ENCODE data around the gene EEF1AKMT1. TPM values are rescaled to one million over a fixed set of nuclear protein-coding genes. Genes with fewer than 3 reads are reported as not detected.

Gene EEF1AKMT1
- 4.5 TPM for total RNA-seq

- ATAC-seq = peak; percentile 100
Measured at GRCh38 chr13:20773194-20774080, at the start of gene EEF1AKMT1. Gene EEF1AKMT1 (minus strand): TSS chr13:20773961. CDS start chr13:20757598, 16,363 bp downstream.

GRCh38 chr13:20823071-20823470, 49.3 kb upstream of the EEF1AKMT1 start:
- no peak for ATAC-seq

GRCh38 chr13:20822406-20822805, 48.6 kb upstream of the EEF1AKMT1 start:
- no peak for ATAC-seq

- ATAC-seq = no peak
Measured at GRCh38 chr13:20819715-20820114, 46.0 kb upstream of the EEF1AKMT1 start.

GRCh38 chr13:20815464-20815863, 41.7 kb upstream of the EEF1AKMT1 start:
- ATAC-seq = no peak

- peak; percentile 86 for ATAC-seq
Measured at GRCh38 chr13:20814224-20814910, 40.6 kb upstream of the EEF1AKMT1 start.

- ATAC-seq = no peak
Measured at GRCh38 chr13:20812890-20813289, 39.1 kb upstream of the EEF1AKMT1 start.

- ATAC-seq = no peak
Measured at GRCh38 chr13:20810808-20811207, 37.0 kb upstream of the EEF1AKMT1 start.

- no peak for ATAC-seq
Measured at GRCh38 chr13:20808874-20809273, 35.1 kb upstream of the EEF1AKMT1 start.

GRCh38 chr13:20803180-20803965, 29.6 kb upstream of the EEF1AKMT1 start:
- no peak for ATAC-seq

- no peak for ATAC-seq
Measured at GRCh38 chr13:20801707-20802106, 27.9 kb upstream of the EEF1AKMT1 start.

GRCh38 chr13:20799726-20800416, 26.1 kb upstream of the EEF1AKMT1 start:
- ATAC-seq = no peak

GRCh38 chr13:20798027-20798426, 24.3 kb upstream of the EEF1AKMT1 start:
- no peak for ATAC-seq

- ATAC-seq = no peak
Measured at GRCh38 chr13:20796791-20797508, 23.2 kb upstream of the EEF1AKMT1 start.

- no peak for ATAC-seq
Measured at GRCh38 chr13:20789665-20790064, 15.9 kb upstream of the EEF1AKMT1 start.

GRCh38 chr13:20788312-20788711, 14.6 kb upstream of the EEF1AKMT1 start:
- ATAC-seq = no peak

GRCh38 chr13:20787180-20787579, 13.4 kb upstream of the EEF1AKMT1 start:
- no peak for ATAC-seq

GRCh38 chr13:20782116-20782708, 8.5 kb upstream of the EEF1AKMT1 start:
- no peak for ATAC-seq

- ATAC-seq = no peak
Measured at GRCh38 chr13:20780317-20780716, 6.6 kb upstream of the EEF1AKMT1 start.

- ATAC-seq = no peak
Measured at GRCh38 chr13:20779405-20779804, 5.6 kb upstream of the EEF1AKMT1 start.

- no peak for ATAC-seq
Measured at GRCh38 chr13:20778311-20778710, 4.5 kb upstream of the EEF1AKMT1 start.

All from esophagus mucosa (tissue), 1 donor.